GM12878 (cell line): ENCODE data around the gene PRRC2B. TPM values are rescaled to one million over a fixed set of nuclear protein-coding genes. Genes with fewer than 3 reads are reported as not detected.

Experiments used
- ASH2L ChIP-seq: fragments of 300-600, 200-600 bp; sonication (generic); IDR thresholded peaks from 2 replicates; pipeline ENCODE4 v1.6.1; 2017; ENCODE audit warnings: low read depth, mild to moderate bottlenecking, borderline replicate concordance
- BCL3 ChIP-seq: IDR thresholded peaks from 2 replicates; pipeline ENCODE4 v1.6.1; 2011; ENCODE audit warnings: borderline replicate concordance, low read depth, mild to moderate bottlenecking, moderate library complexity, low read length; ENCODE audit not compliant: insufficient read depth, poor library complexity, severe bottlenecking
- BMI1 ChIP-seq: fragments of 450-650 bp; IDR thresholded peaks from 2 replicates; pipeline ENCODE4 v1.6.1; 2016; ENCODE audit warnings: mild to moderate bottlenecking, moderate library complexity, borderline replicate concordance
- CBX3 ChIP-seq: fragments of 200-600 bp; sonication (generic); IDR thresholded peaks from 2 replicates; pipeline ENCODE4 v1.6.1; 2016; ENCODE audit warnings: low read depth, borderline replicate concordance
- DPF2 ChIP-seq: fragments of 450-650 bp; IDR thresholded peaks from 2 replicates; pipeline ENCODE4 v1.6.1; 2017; ENCODE audit warnings: mild to moderate bottlenecking
- E2F8 ChIP-seq: fragments of 450-650 bp; IDR thresholded peaks from 2 replicates; pipeline ENCODE4 v1.6.1; 2018; ENCODE audit warnings: mild to moderate bottlenecking, low read depth, moderate library complexity; ENCODE audit not compliant: partially characterized antibody
- HDGF ChIP-seq: fragments of 450-650 bp; IDR thresholded peaks from 2 replicates; pipeline ENCODE4 v1.6.1; 2016; ENCODE audit warnings: antibody characterized with exemption
- HSF1 ChIP-seq: fragments of 150-350 bp; IDR thresholded peaks from 2 replicates; pipeline ENCODE4 v1.6.1; 2014; ENCODE audit warnings: mild to moderate bottlenecking, low read depth, low read length
- MXI1 ChIP-seq: fragments of 150-350 bp; IDR thresholded peaks from 2 replicates; pipeline ENCODE4 v1.6.1; 2011; ENCODE audit warnings: low read depth, mild to moderate bottlenecking, inconsistent platforms, low read length, improper control_type of control experiment
- NFIC ChIP-seq: IDR thresholded peaks from 2 replicates; pipeline ENCODE4 v1.6.1; 2012; ENCODE audit warnings: low read depth, mild to moderate bottlenecking, inconsistent platforms, low read length, moderate library complexity
- SKIL ChIP-seq: fragments of 450-650 bp; IDR thresholded peaks from 2 replicates; pipeline ENCODE4 v1.6.1; 2017; ENCODE audit warnings: mild to moderate bottlenecking, low read depth, inconsistent platforms; ENCODE audit not compliant: poor library complexity, severe bottlenecking
- STAT1 ChIP-seq: fragments of 450-650 bp; conservative IDR thresholded peaks from 2 replicates; pipeline ENCODE4 v1.6.1; 2014; ENCODE audit warnings: antibody characterized with exemption, mild to moderate bottlenecking
- TCF7 ChIP-seq: IDR thresholded peaks from 2 replicates; pipeline ENCODE4 v1.6.1; 2014; ENCODE audit warnings: antibody characterized with exemption, borderline replicate concordance
- YBX1 ChIP-seq: fragments of 450-650 bp; IDR thresholded peaks from 2 replicates; pipeline ENCODE4 v1.6.1; 2016; ENCODE audit warnings: antibody characterized with exemption
- polyA plus RNA-seq, 11 experiments: library from polyadenylated mRNA; depleted of rRNA in 4 of 11; unstranded in 6 of 11; stranded (reverse) in 5 of 11; fragments of >200 nt; fragmentation: Nextera tagmentation in 4 of 11; fragmentation: Illumina TruSeq in 1 of 11; extraction: Ambion mirVana in 4 of 11; extraction: Trizol in 1 of 11; gene quantifications; 1 replicate in 1 of 11; 2 replicates in 10 of 11; pipeline versions ENCODE4 v1.2.1 to v1.2.3, GENCODE V29; 2011 to 2016; ENCODE audit warnings: inconsistent platforms in 2 of 11, missing spikeins in 2 of 11, low read depth in 1 of 11
- total RNA-seq, 4 experiments: library from RNA; depleted of rRNA in 3 of 4; stranded (reverse); fragments of >200 nt in 3 of 4; fragmentation: Illumina TruSeq in 1 of 4; extraction: Trizol in 1 of 4; gene quantifications; 2 replicates each; pipeline versions ENCODE4 v1.2.1 to v1.2.3, GENCODE V29; 2013 to 2021

Gene PRRC2B
- total and polyA plus RNA-seq, 10 of the 15 experiments (the other 5 are each of a cell fraction or from before 2014, with no cell fraction given): 0.84 to 155 (median 28.7) TPM

- no peak for TF ChIP-seq SKIL
- TF ChIP-seq E2F8: no peak
- TF ChIP-seq BMI1: no peak
- no peak for TF ChIP-seq YBX1
- no peak for TF ChIP-seq NFIC
- TF ChIP-seq CBX3: no peak
- TF ChIP-seq HDGF: no peak
- TF ChIP-seq HSF1: no peak
- no peak for TF ChIP-seq MXI1
- TF ChIP-seq STAT1: no peak
- TF ChIP-seq BCL3: no peak
- no peak for TF ChIP-seq TCF7
- no peak for TF ChIP-seq ASH2L
- no peak for TF ChIP-seq DPF2
Observed at GRCh38 chr9:131467214-131467935, 73.5 kb downstream of the PRRC2B start (continued).
